ENCODE measurements around the gene CFAP73.
"Not testable (repeated sequence)": the region's sequence is repeated elsewhere in the genome, so short reads cannot be mapped to it uniquely, and the experiment has no call there.

The CFAP73 gene

GRCh38 chr12:113141716-113142115 is 7.8 kb upstream of the CFAP73 start:
- not testable (repeated sequence) for DNase-seq (ENCODE audit: low read depth in 3 of 3)

- no peak for DNase-seq (ENCODE audit: low read depth in 3 of 3)
These were observed 7.2 kb upstream of the CFAP73 start for GRCh38 chr12:113142173-113142885.

GRCh38 chr12:113142886-113143332 is 6.6 kb upstream of the CFAP73 start:
- DNase-seq (ENCODE audit: low read depth in 3 of 3), result no peak

GRCh38 chr12:113143959-113144358 is 5.6 kb upstream of the CFAP73 start:
- no peak for DNase-seq (ENCODE audit: low read depth in 3 of 3)

GRCh38 chr12:113144806-113145205 is 4.7 kb upstream of the CFAP73 start:
- DNase-seq (ENCODE audit: low read depth in 3 of 3), result no peak

- DNase-seq (ENCODE audit: low read depth in 3 of 3), result no peak
These were observed 3.6 kb upstream of the CFAP73 start for GRCh38 chr12:113145720-113146551.

GRCh38 chr12:113146999-113147398 is 2.5 kb upstream of the CFAP73 start:
- no peak for DNase-seq (ENCODE audit: low read depth in 3 of 3)

GRCh38 chr12:113151655-113152054 is 2.1 kb downstream of the CFAP73 start:
- no peak for DNase-seq (ENCODE audit: low read depth in 3 of 3)

- DNase-seq (ENCODE audit: low read depth in 3 of 3), result no peak
These were observed 2.8 kb downstream of the CFAP73 start for GRCh38 chr12:113152196-113152834.

- DNase-seq (ENCODE audit: low read depth in 3 of 3), result peak; percentile 26 to 48 (median 37)
These were observed 3.6 kb downstream of the CFAP73 start for GRCh38 chr12:113152835-113153814.

- no peak for DNase-seq (ENCODE audit: low read depth in 3 of 3)
These were observed 4.9 kb downstream of the CFAP73 start for GRCh38 chr12:113154351-113154973.

- DNase-seq (ENCODE audit: low read depth in 3 of 3), result no peak
These were observed 5.5 kb downstream of the CFAP73 start for GRCh38 chr12:113155060-113155459.

GRCh38 chr12:113155646-113156045 is 6.1 kb downstream of the CFAP73 start:
- DNase-seq (ENCODE audit: low read depth in 3 of 3), result no peak

GRCh38 chr12:113157218-113157859 is 7.8 kb downstream of the CFAP73 start:
- DNase-seq (ENCODE audit: low read depth in 3 of 3), result no peak

- no peak for DNase-seq (ENCODE audit: low read depth in 3 of 3)
These were observed 9.1 kb downstream of the CFAP73 start for GRCh38 chr12:113158439-113159203.

- no peak for DNase-seq (ENCODE audit: low read depth in 3 of 3)
These were observed 10.4 kb downstream of the CFAP73 start for GRCh38 chr12:113159937-113160336.

GRCh38 chr12:113161415-113162016 is 12.0 kb downstream of the CFAP73 start:
- no peak for DNase-seq (ENCODE audit: low read depth in 3 of 3)

GRCh38 chr12:113162102-113163029 is 12.8 kb downstream of the CFAP73 start:
- DNase-seq (ENCODE audit: low read depth in 3 of 3), result no peak
